Measurements from ENCODE around the gene NOTCH1.

Gene NOTCH1

DNA sequence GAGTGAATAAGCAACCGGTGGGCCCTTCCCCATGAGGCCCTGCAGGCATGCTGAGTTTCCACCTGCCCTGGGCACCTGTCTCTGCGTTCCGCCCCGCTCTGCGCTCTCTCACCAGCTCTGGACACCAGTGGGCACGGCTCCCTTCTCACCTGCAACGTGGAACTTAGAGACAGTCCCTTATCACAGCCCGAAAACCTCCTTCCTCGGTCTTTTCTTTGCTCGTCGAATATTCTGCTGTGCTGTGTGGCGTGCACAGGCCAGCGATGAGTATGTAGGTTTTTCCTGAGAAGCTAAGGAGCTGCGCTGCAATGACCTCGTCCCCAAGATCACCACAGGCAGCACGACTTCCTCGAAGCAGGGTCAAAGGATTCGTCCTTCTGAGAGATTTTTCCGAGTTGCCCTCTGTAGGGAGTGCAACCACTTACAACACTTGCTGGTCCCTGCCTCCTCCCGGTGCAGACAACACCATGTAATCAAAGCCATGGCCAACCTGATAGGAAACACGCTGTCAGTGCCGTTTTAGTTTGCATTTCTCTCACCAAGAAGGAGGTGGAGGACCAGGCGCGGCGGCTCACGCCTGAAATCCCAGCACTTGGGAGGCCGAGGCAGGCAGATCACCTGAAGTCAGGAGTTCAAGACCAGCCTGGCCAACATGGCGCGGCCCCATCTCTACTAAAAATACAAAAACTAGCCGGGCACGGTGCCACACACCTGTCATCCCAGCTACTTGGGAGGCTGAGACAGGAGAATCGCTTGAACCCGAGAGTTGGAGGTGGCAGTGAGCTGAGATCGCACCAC lies 27.2 kb upstream of the NOTCH1 start:
- TF ChIP-seq SIN3A (IDR thresholded peaks at IDR 0.05; ENCODE audit: borderline replicate concordance, insufficient read depth, low read length) (no peak), TAF1 (IDR thresholded peaks at IDR 0.05; ENCODE audit: borderline replicate concordance, insufficient read depth, low read length) (no peak), FOXP2 (optimal IDR thresholded peaks at IDR 0.05; ENCODE audit: borderline replicate concordance, extremely low read depth, extremely low read length, insufficient read depth) (no peak), POLR2AphosphoS5 (IDR thresholded peaks at IDR 0.05; ENCODE audit: low read depth, low read length) (no peak)
- TF ChIP-seq, protein P1, sequence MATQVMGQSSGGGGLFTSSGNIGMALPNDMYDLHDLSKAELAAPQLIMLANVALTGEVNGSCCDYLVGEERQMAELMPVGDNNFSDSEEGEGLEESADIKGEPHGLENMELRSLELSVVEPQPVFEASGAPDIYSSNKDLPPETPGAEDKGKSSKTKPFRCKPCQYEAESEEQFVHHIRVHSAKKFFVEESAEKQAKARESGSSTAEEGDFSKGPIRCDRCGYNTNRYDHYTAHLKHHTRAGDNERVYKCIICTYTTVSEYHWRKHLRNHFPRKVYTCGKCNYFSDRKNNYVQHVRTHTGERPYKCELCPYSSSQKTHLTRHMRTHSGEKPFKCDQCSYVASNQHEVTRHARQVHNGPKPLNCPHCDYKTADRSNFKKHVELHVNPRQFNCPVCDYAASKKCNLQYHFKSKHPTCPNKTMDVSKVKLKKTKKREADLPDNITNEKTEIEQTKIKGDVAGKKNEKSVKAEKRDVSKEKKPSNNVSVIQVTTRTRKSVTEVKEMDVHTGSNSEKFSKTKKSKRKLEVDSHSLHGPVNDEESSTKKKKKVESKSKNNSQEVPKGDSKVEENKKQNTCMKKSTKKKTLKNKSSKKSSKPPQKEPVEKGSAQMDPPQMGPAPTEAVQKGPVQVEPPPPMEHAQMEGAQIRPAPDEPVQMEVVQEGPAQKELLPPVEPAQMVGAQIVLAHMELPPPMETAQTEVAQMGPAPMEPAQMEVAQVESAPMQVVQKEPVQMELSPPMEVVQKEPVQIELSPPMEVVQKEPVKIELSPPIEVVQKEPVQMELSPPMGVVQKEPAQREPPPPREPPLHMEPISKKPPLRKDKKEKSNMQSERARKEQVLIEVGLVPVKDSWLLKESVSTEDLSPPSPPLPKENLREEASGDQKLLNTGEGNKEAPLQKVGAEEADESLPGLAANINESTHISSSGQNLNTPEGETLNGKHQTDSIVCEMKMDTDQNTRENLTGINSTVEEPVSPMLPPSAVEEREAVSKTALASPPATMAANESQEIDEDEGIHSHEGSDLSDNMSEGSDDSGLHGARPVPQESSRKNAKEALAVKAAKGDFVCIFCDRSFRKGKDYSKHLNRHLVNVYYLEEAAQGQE (IDR thresholded peaks at IDR 0.05; ENCODE audit: insufficient read depth in 1 of 2, low read depth in 2 of 2, low read length in 2 of 2): no peak

- no peak for TF ChIP-seq TAF1 (IDR thresholded peaks at IDR 0.05; ENCODE audit: borderline replicate concordance, insufficient read depth, low read length)
- no peak for TF ChIP-seq FOXP2 (optimal IDR thresholded peaks at IDR 0.05; ENCODE audit: borderline replicate concordance, extremely low read depth, extremely low read length, insufficient read depth)
- TF ChIP-seq POLR2AphosphoS5 (IDR thresholded peaks at IDR 0.05; ENCODE audit: low read depth, low read length): no peak
- no peak for TF ChIP-seq SIN3A (IDR thresholded peaks at IDR 0.05; ENCODE audit: borderline replicate concordance, insufficient read depth, low read length)
- TF ChIP-seq, protein P1 (IDR thresholded peaks at IDR 0.05; ENCODE audit: insufficient read depth in 1 of 2, low read depth in 2 of 2, low read length in 2 of 2): no peak
Measured at GRCh38 chr9:136572003-136572827, 26.4 kb upstream of the NOTCH1 start.

GRCh38 chr9:136571531-136571930 lies 25.7 kb upstream of the NOTCH1 start:
- TF ChIP-seq POLR2AphosphoS5 (IDR thresholded peaks at IDR 0.05; ENCODE audit: low read depth, low read length): no peak
- TF ChIP-seq TAF1 (IDR thresholded peaks at IDR 0.05; ENCODE audit: borderline replicate concordance, insufficient read depth, low read length): no peak
- no peak for TF ChIP-seq SIN3A (IDR thresholded peaks at IDR 0.05; ENCODE audit: borderline replicate concordance, insufficient read depth, low read length)
- no peak for TF ChIP-seq FOXP2 (optimal IDR thresholded peaks at IDR 0.05; ENCODE audit: borderline replicate concordance, extremely low read depth, extremely low read length, insufficient read depth)
- TF ChIP-seq, protein P1 (IDR thresholded peaks at IDR 0.05; ENCODE audit: insufficient read depth in 1 of 2, low read depth in 2 of 2, low read length in 2 of 2): no peak

DNA sequence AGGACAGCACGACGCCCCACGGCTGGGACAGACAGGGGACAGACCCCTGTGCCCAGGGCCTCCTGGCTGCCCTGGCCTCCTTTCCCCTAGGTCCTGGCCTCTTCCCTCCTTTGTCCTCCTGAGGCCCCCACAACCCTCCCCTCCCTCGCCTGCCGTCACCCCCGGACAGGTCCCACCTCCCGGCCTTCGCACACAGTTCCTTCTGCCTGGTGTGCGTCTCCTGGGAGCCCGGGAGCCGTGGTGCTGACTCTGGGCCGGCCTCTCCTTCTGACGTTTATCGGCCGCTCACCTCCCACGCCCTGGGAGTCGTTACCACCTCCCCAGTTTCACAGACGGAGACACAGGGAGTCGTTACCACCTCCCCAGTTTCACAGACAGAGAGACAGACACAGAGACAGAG lies 25.1 kb upstream of the NOTCH1 start:
- TF ChIP-seq, protein P1 (IDR thresholded peaks at IDR 0.05; ENCODE audit: insufficient read depth in 1 of 2, low read depth in 2 of 2, low read length in 2 of 2): no peak
- TF ChIP-seq SIN3A (IDR thresholded peaks at IDR 0.05; ENCODE audit: borderline replicate concordance, insufficient read depth, low read length): no peak
- no peak for TF ChIP-seq FOXP2 (optimal IDR thresholded peaks at IDR 0.05; ENCODE audit: borderline replicate concordance, extremely low read depth, extremely low read length, insufficient read depth)
- no peak for TF ChIP-seq POLR2AphosphoS5 (IDR thresholded peaks at IDR 0.05; ENCODE audit: low read depth, low read length)
- no peak for TF ChIP-seq TAF1 (IDR thresholded peaks at IDR 0.05; ENCODE audit: borderline replicate concordance, insufficient read depth, low read length)
